WTC11 (cell line): ENCODE results near the gene SHC3. TPM values are rescaled to one million over a fixed set of nuclear protein-coding genes. Genes with fewer than 3 reads are reported as not detected.

Experiments
- ATAC-seq: fragments of 200-7000 bp; cut with Tn5 transposase; 2 replicates; pipeline ENCODE4 v1.10.0; 2021; ENCODE audit warnings: mild to moderate bottlenecking, moderate library complexity
- CTCF ChIA-PET: fragments of 300-600 bp; sonication (Branson Sonifier 250); formaldehyde crosslinking; loops from one replicate; lab custom pipeline; 2021; ENCODE audit warnings: antibody characterized with exemption; lab: Charles Lee
- POLR2A ChIA-PET: fragments of 350-600 bp; sonication (Branson Sonifier 250); formaldehyde crosslinking; loops from one replicate; lab custom pipeline; 2021; ENCODE audit warnings: antibody characterized with exemption; lab: Charles Lee
- DNase-seq: peaks from one replicate; pipeline ENCODE4 v3.0.0; 2021; ENCODE audit warnings: low spot score
- H3K27ac Mint-ChIP-seq: 2 replicates; pipeline ENCODE4 v1.8.0; 2021; ENCODE audit warnings: mixed read lengths
- H3K27me3 Mint-ChIP-seq: 2 replicates; pipeline ENCODE4 v1.8.0; 2021; ENCODE audit warnings: low read depth, mild to moderate bottlenecking, moderate library complexity, mixed read lengths
- H3K36me3 Mint-ChIP-seq: 2 replicates; pipeline ENCODE4 v1.8.0; 2021; ENCODE audit warnings: mixed read lengths
- H3K4me1 Mint-ChIP-seq: 2 replicates; pipeline ENCODE4 v1.8.0; 2022; ENCODE audit warnings: mixed read lengths
- H3K4me3 Mint-ChIP-seq: 2 replicates; pipeline ENCODE4 v1.8.0; 2021; ENCODE audit warnings: mild to moderate bottlenecking, moderate library complexity, mixed read lengths
- H3K9me3 Mint-ChIP-seq: 2 replicates; pipeline ENCODE4 v1.8.0; 2021; ENCODE audit warnings: mixed read lengths
- ATF3 ChIP-seq: sonication (generic); formaldehyde crosslinking; conservative IDR thresholded peaks from 2 replicates; pipeline ENCODE4 v1.8.1; 2022; ENCODE audit warnings: mild to moderate bottlenecking, missing genetic modification reagents
- ERG ChIP-seq: fragments of 250-450 bp; sonication (Bioruptor Pico); IDR thresholded peaks from 2 replicates; pipeline ENCODE4 v1.8.0; 2021; ENCODE audit warnings: mild to moderate bottlenecking
- JAZF1 ChIP-seq: fragments of 250-450 bp; sonication (Bioruptor Pico); IDR thresholded peaks from 2 replicates; pipeline ENCODE4 v1.9.0; 2021; ENCODE audit warnings: moderate library complexity, mild to moderate bottlenecking, inconsistent platforms
- MAX ChIP-seq: sonication (generic); formaldehyde crosslinking; IDR thresholded peaks from 2 replicates; pipeline ENCODE4 v1.8.0; 2022; ENCODE audit warnings: mild to moderate bottlenecking, missing genetic modification reagents
- NFATC4 ChIP-seq: fragments of 250-450 bp; sonication (Bioruptor Pico); IDR thresholded peaks from 2 replicates; pipeline ENCODE4 v1.9.0; 2021; ENCODE audit warnings: mild to moderate bottlenecking
- NR2C2 ChIP-seq: sonication (generic); formaldehyde crosslinking; IDR thresholded peaks from 2 replicates; pipeline ENCODE4 v1.8.0; 2022; ENCODE audit warnings: mild to moderate bottlenecking, missing genetic modification reagents
- OVOL2 ChIP-seq: fragments of 250-450 bp; sonication (Bioruptor Pico); IDR thresholded peaks from 2 replicates; pipeline ENCODE4 v1.9.0; 2021; ENCODE audit warnings: mild to moderate bottlenecking, borderline replicate concordance
- PRDM15 ChIP-seq: sonication (generic); formaldehyde crosslinking; IDR thresholded peaks from 2 replicates; pipeline ENCODE4 v1.8.0; 2022; ENCODE audit warnings: missing genetic modification reagents
- RORB ChIP-seq: fragments of 250-450 bp; sonication (Bioruptor Pico); IDR thresholded peaks from 2 replicates; pipeline ENCODE4 v1.9.0; 2021; ENCODE audit warnings: mild to moderate bottlenecking
- STAT6 ChIP-seq: sonication (generic); formaldehyde crosslinking; conservative IDR thresholded peaks from 2 replicates; pipeline ENCODE4 v1.8.1; 2023; ENCODE audit warnings: mild to moderate bottlenecking, low read depth, missing genetic modification reagents, moderate library complexity
- TCF7 ChIP-seq: sonication (generic); formaldehyde crosslinking; IDR thresholded peaks from 2 replicates; pipeline ENCODE4 v1.8.0; 2022; ENCODE audit warnings: mild to moderate bottlenecking, low read depth, missing genetic modification reagents, moderate library complexity
- TEAD4 ChIP-seq: sonication (generic); formaldehyde crosslinking; IDR thresholded peaks from 2 replicates; pipeline ENCODE4 v1.8.0; 2022; ENCODE audit warnings: mild to moderate bottlenecking, missing genetic modification reagents
- TP53 ChIP-seq: sonication (generic); formaldehyde crosslinking; IDR thresholded peaks from 2 replicates; pipeline ENCODE4 v1.8.1; 2023; ENCODE audit warnings: mild to moderate bottlenecking, missing genetic modification reagents
- ZNF232 ChIP-seq: sonication (generic); formaldehyde crosslinking; IDR thresholded peaks from 2 replicates; pipeline ENCODE4 v1.8.0; 2022; ENCODE audit warnings: mild to moderate bottlenecking, missing genetic modification reagents
- ZNF263 ChIP-seq: sonication (generic); formaldehyde crosslinking; IDR thresholded peaks from 2 replicates; pipeline ENCODE4 v1.8.1; 2022; ENCODE audit warnings: low read depth, mild to moderate bottlenecking, moderate library complexity, missing genetic modification reagents
- ZNF396 ChIP-seq: fragments of 250-450 bp; sonication (Bioruptor Pico); IDR thresholded peaks from 2 replicates; pipeline ENCODE4 v1.8.0; 2021; ENCODE audit warnings: mild to moderate bottlenecking, moderate library complexity, borderline replicate concordance
- ZNF416 ChIP-seq: fragments of 250-450 bp; sonication (Bioruptor Pico); IDR thresholded peaks from 2 replicates; pipeline ENCODE4 v1.9.0; 2021; ENCODE audit warnings: mild to moderate bottlenecking, inconsistent platforms
- total RNA-seq: library from RNA; stranded (reverse); gene quantifications from 3 replicates; pipeline ENCODE4 v1.2.3, GENCODE V29; 2021
- TF ChIP-seq, protein P1 (sequence below): sonication (generic); formaldehyde crosslinking; IDR thresholded peaks from 2 replicates; pipeline ENCODE4 v1.8.1; 2022; ENCODE audit warnings: mild to moderate bottlenecking, missing genetic modification reagents, moderate library complexity, borderline replicate concordance
- TF ChIP-seq, protein P2 (sequence below): fragments of 250-450 bp; sonication (Bioruptor Pico); conservative IDR thresholded peaks from 2 replicates; pipeline ENCODE4 v1.9.0; 2021; ENCODE audit warnings: mild to moderate bottlenecking
- TF ChIP-seq, protein P3 (sequence below): fragments of 250-450 bp; sonication (Bioruptor Pico); IDR thresholded peaks from 2 replicates; pipeline ENCODE4 v1.9.0; 2021; ENCODE audit warnings: mild to moderate bottlenecking

Gene SHC3
- total RNA-seq, 1 experiment from 2014 or later: 4.9 TPM

- TF ChIP-seq ERG: no peak
- TF ChIP-seq ATF3 (CRISPR knock-in tag): no peak
- TF ChIP-seq, protein P1, sequence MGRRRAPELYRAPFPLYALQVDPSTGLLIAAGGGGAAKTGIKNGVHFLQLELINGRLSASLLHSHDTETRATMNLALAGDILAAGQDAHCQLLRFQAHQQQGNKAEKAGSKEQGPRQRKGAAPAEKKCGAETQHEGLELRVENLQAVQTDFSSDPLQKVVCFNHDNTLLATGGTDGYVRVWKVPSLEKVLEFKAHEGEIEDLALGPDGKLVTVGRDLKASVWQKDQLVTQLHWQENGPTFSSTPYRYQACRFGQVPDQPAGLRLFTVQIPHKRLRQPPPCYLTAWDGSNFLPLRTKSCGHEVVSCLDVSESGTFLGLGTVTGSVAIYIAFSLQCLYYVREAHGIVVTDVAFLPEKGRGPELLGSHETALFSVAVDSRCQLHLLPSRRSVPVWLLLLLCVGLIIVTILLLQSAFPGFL (CRISPR knock-in tag): no peak
- no peak for TF ChIP-seq MAX (CRISPR knock-in tag)
- TF ChIP-seq, protein P2, sequence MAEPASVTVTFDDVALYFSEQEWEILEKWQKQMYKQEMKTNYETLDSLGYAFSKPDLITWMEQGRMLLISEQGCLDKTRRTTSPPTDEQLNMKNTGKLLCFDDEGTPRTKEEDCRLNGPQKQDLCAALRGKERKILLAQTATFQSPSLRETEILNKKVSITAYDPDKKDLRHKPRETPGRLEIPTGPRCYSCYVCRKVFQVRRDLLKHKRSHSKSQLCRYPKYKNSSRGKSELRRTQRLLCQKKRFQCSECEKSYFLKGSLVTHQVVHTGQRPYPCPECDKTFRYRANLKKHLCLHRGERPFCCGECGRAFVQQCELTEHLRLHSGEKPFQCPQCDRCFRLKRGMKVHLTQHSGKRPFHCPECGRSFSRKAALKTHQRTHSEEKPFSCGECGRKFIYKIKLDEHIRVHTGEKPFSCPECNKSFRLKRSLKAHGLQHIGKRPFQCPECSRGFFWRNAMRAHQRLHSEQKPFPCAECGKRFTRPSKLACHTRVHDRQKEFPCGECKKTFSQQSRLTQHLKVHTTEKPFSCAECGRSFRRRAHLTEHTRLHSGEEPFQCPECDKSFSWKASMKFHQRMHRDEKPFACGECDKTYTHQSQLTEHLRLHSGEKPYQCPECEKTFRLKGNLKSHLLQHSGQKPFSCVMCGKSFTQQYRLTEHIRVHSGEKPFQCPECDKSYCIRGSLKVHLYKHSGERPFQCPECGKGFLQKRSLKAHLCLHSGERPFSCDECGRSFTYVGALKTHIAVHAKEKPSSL (CRISPR knock-in tag): no peak
- TF ChIP-seq, all 79 proteins: peak for 0
Measured at GRCh38 chr9:89025553-89025952, 153.1 kb downstream of the SHC3 start (continued).

DNA sequence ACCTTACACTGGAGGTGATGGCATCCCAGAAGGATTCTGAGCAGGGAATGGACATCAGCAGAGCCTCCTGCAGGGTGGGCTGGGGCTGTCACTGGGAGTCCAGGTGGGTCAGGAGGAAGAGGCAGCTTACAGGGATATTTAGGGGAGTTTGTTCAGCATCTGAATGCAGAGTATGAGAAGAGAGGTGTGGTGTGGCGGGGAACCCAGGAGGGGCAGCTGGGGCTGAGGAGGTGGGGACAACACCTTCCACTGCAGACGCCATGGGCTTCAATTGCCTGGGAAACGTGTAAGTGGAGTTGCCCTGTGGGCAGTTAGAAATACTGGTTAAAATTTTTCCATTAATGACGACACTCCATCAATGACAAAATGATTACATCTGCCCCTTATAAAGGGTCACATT lies 153.9 kb downstream of the SHC3 start:
- H3K4me3 Mint-ChIP-seq: no peak overlapping the region
- DNase-seq: no peak
- H3K27ac Mint-ChIP-seq: no peak overlapping the region
- TF ChIP-seq, protein P1 (CRISPR knock-in tag): no peak
- H3K27me3 Mint-ChIP-seq: no peaks in the 10 kb centered on the region
- ChIA-PET POLR2A (no interaction called here), CTCF (no interaction called here)
- no peak for ATAC-seq
- H3K9me3 Mint-ChIP-seq: peaks cover 13% of the 10 kb centered on the region
- H3K36me3 Mint-ChIP-seq: peaks cover 8% of the 10 kb centered on the region; the same call in 1 of the 2 replicates
- H3K4me1 Mint-ChIP-seq: peaks cover 19% of the 10 kb centered on the region

GRCh38 chr9:89023740-89024139 lies 154.9 kb downstream of the SHC3 start:
- no peak overlapping the region for H3K4me3 Mint-ChIP-seq
- DNase-seq (no peak), ATAC-seq (no peak)
- H3K27ac Mint-ChIP-seq: no peak overlapping the region
- H3K4me1 Mint-ChIP-seq: peaks cover 19% of the 10 kb centered on the region
- peaks cover 8% of the 10 kb centered on the region; the same call in 1 of the 2 replicates for H3K9me3 Mint-ChIP-seq
- H3K27me3 Mint-ChIP-seq: no peaks in the 10 kb centered on the region
- TF ChIP-seq NFATC4 (no peak), ZNF416 (CRISPR knock-in tag) (no peak), PRDM15 (CRISPR knock-in tag) (no peak), OVOL2 (CRISPR knock-in tag) (no peak), ZNF263 (CRISPR knock-in tag) (no peak), TCF7 (no peak), TP53 (no peak), TEAD4 (no peak), STAT6 (CRISPR knock-in tag) (no peak), ZNF232 (CRISPR knock-in tag) (no peak), NR2C2 (CRISPR knock-in tag) (no peak), ZNF396 (CRISPR knock-in tag) (no peak), JAZF1 (CRISPR knock-in tag) (no peak), RORB (CRISPR knock-in tag) (no peak)
- TF ChIP-seq, protein P3, sequence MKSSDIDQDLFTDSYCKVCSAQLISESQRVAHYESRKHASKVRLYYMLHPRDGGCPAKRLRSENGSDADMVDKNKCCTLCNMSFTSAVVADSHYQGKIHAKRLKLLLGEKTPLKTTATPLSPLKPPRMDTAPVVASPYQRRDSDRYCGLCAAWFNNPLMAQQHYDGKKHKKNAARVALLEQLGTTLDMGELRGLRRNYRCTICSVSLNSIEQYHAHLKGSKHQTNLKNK (CRISPR knock-in tag): no peak
- ChIA-PET POLR2A (no interaction called here), CTCF (no interaction called here)
- H3K36me3 Mint-ChIP-seq: peaks cover 10% of the 10 kb centered on the region
